HG03354 (cell line): ENCODE data around the gene SLC43A1.
"Not testable (repeated sequence)": the region's sequence is repeated elsewhere in the genome, so short reads cannot be mapped to it uniquely, and the experiment has no call there.

Experiments used
- ATAC-seq: cut with Tn5 transposase; IDR thresholded peaks from one replicate; pipeline ENCODE4 v1.9.1; 2021; ENCODE audit warnings: mild to moderate bottlenecking; ENCODE audit not compliant: unreplicated experiment, poor library complexity, severe bottlenecking

Gene SLC43A1

DNA sequence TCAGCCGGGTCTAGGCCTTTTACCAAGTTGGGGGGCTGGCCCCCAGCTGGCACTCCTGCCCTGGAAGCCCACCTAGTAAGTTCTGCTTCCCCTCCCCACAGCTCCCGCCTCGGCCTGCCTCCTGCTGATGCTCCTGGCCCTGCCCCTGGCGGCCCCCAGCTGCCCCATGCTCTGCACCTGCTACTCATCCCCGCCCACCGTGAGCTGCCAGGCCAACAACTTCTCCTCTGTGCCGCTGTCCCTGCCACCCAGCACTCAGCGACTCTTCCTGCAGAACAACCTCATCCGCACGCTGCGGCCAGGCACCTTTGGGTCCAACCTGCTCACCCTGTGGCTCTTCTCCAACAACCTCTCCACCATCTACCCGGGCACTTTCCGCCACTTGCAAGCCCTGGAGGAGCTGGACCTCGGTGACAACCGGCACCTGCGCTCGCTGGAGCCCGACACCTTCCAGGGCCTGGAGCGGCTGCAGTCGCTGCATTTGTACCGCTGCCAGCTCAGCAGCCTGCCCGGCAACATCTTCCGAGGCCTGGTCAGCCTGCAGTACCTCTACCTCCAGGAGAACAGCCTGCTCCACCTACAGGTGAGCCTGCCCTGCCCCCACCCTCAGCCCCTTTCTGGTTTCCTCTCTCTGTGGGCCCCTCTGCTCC, 47.9 kb downstream of the SLC43A1 start:
- ATAC-seq = no peak

DNA sequence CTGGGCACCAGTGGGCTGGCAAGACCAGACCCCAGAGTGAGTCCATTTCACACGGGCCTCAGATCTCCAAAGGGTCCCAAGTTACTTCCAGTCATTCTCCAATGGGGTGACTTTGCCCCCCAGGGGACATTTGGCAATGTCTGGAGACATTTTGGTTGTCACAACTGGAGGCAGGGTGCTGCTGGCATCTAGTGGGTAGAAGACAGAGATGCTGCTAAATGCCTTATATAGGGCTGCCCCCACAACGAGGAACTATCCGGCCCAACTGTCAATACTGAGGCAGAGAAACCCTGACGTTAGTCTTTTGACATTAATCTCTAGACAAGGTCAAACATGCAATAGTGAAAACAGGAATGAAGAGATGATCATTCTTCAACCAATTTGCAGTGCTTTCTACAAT, 48.8 kb downstream of the SLC43A1 start:
- no peak for ATAC-seq

DNA sequence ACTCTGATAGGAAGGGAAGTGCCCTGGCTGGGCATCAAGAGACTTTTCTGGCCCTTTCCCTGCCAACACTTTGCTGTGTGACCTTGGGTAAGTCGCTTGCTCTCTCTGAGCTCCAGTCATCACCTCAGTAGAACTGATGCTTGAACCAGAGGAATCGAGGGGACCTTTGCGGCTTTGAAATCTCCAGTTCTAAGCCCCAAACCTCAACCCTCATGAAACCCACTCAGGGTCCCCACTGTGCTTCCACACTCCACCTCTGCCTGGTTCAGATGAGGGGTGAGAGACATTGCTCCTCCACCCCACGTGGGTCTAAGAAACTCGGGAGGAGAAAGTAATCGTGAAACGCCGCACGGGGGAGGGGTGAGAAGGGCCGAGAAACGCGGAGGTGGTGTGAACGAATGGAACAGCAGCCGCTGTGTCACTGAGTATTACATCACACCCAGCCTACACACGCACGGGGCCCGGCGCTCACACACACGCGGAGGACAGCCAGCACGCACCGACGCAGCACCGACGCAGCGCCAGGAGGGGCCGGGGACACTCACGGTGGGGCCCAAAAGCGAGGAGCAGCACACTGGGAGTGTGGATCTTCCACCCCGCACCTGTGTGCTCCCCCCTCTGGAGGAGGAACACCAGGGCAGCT, 50.8 kb downstream of the SLC43A1 start:
- ATAC-seq = no peak

DNA sequence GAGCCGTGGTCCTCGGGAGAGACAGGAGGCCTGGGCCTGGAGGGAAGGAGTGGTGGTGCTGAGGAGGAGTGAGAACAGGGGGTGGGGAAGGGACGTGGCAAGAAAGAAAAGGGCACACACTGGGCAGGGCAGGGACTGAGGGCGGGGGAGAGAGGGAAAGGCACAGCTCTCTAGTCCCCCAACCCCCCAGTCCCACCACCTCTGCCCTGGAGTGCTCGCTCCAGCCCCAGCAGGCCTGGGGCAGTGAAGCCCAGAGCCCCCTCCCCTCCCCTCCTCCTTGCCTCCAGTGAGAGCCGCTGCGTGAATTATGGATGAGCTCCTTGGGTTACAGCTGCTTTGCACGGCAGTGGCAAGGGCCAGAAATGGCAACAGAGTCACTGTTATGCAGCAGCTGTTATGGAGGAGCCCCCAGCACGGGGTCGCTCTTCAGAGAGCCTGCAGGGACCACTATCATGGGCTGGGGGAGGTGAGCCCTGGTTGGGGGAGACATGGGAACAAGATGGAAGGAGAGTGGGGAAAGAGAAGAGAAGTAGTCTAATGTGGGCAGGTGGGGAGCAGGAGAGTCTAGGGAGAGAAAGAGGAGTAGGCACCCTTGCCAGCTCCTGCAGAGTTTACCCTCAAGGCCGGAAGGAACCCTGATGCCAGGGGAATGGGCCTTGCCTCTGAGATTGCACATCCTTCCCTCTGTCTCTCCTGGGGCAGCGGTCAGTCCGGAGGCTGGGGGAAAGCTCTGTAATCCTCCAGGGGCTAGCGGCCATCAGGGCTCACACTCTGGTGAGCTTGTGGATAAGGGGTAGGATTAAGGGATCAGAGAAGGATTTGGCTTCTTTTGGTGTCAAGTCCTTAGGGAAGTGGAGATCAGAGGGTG, 51.6 kb downstream of the SLC43A1 start:
- no peak for ATAC-seq

DNA sequence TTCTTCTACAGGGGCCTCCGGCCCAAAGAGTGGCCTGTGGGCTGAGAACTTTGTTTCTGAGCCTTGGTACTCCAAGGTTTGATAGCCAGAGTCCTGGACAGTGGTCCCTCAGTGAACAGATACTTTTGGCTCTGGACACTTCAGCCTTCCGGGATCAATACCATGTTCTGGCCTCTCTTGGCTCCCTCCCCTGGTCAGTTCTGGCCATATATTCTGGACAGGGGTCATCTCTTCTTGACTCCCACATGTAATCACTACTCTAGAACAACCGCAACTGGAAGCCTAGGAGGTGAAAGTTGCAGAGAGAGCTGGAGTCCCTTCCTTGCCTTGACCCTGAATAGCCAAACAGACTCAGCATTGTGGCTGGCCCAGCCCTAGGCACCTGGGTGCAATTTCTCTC, 52.9 kb downstream of the SLC43A1 start:
- no peak for ATAC-seq

DNA sequence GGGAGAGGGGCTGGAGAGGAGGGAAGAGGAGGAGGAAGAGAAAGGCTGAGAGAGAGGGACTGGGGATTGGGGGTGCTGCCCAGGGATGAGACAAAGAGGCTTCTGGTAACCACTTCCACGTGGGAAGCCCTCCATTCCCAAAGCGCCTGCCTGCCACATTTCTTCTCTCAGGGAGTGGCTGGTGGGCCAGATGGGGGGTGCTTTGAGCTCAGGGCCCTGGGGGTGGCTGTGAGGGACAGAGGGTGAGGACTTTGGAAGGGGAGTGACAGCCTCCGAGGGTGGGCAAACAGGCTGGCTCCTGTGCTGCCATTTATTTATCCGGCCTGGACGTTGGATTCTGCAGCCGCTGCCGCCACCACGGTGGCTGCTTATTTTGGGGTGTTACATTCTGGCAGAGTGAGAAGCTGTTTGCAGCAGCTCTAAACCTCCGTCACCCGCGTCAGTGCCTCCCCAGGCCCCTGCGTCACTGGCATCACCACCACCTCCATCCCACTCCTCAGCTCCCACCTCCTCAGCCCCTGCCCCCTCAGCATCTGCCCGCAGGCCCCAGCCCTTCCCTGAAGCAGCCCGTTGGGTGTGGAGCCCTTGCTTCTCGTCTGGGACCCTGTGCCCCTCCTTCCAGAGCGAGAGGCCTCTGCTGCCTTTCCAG, 53.5 kb downstream of the SLC43A1 start:
- ATAC-seq = no peak

DNA sequence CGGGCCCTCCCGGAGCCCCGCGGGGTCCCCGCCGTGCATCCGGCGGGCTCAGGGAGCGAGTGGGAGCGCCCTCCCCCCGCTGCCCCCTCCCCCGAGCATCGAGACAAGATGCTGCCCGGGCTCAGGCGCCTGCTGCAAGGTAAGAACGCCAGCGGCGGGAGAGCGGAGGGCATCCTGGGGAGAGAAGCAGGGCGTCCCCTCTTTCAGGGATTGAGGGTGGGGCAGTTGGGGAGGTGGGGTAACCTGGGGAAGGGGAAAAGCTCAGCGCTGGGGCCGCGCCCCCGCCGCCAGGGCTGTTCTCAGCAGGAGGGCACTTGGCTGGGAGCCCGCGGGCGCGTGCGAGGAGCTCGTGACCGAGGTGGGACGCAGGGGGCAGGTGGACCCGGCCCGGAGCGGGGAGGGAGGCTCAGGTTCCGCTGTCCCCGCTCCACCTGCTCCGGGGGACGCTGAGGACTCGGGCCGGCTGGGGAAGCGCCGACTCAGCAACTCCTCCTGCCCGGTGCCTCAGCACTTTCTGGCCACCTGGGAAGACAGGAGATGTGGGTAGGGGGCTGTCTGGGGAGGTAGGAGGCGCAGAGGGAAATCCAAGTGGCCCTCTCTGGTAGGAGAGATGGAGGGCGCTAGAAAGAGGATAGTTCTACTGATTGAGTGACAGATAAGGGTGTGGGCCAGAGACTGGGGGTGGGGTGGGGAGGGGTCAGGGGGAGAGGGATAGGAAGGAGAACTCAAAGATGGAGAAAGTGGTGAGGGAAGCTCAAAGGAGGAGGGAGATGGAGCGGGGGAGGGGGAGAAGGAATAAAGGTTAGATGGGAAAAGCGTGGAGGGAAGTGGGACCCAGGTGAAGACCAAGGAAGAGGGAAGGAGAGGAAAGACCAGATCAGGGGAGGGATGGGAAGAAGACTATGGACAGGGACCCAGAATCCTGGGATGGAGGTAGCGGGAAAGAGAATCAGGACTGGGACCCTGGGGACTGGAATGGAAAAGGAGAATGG, 54.4 kb downstream of the SLC43A1 start:
- no peak for ATAC-seq

DNA sequence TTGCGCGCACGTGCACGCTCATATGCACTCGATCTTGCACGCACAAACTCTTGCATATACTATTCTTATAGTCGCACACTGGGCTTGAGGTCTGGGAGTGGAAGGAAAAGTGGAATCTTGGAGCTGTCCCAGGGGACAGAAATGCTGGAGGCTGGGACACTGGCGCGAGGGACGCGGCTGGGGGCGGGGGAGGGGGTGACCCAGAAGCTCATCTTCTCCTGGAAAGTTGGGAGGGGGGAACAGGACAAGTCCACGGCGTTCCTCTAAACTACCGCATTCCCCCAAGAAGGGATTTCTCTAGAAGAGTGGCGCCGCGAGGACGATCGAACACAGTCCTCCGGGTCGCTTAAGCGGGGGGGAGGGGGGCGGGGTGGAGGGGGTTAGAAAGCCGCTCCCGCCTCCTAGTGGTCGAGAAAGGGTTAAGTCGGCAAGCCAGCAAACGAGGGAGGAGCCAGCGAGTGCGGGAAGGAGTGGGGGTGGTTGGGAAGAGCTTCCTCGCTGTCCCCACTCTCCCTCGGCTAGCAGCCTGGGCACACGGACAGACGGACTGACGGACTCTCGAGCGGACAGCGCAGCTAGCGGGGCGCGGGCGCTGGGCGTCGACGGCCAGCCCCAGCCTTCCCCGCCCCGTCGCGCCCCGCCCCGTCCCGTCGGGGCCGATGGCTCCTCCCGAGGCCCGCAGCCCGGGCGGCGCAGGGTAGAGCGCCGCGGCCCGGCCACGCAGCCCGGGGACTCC, 55.3 kb downstream of the SLC43A1 start, which contains the start of gene RTN4RL2:
TSS of gene RTN4RL2 (plus strand) at position 507 of the 736 bp plus-strand sequence. CDS start 338 bp downstream, outside the sequence.
- ATAC-seq = peak; percentile 58

DNA sequence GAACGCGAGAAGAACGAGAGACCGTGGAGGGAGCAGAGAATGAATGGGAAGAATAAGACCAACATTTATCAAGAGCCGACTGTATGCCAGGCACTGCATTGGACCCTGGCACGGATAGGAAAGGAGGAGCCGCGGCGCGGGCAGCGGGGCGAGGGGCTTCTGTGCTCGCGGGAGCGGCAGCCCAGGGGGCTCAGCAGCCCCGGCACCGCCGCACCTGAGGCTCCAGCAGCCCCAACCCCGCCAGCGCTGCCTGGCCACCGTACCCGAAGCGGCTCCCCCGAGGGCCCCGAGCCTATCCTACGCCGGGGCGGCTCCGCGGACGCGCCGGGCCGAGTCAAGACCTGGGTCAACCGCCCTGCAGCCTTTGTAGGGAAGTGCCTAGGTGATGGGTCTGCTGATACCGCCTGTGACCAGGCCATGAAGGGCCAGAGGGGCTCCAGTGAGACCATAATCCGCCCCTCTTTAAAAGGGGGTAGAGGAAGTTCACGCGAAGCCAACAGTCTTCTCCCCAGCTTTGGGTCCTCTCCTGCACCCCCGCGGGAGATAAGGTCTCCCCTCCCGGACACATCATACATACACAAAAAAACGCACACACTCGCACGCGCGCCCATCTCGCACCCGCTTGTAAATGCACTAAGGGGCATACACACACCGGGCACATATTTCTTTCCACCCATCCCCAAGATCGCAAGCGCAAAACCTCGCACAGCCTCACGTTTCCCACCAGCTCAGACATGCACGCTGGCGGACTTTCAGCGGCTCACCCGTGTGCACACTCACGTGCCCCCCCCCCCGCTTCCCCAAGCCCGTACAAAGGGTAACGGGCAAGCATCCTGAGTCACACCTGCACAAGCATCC, 56.1 kb downstream of the SLC43A1 start:
- peak; percentile 2 for ATAC-seq

DNA sequence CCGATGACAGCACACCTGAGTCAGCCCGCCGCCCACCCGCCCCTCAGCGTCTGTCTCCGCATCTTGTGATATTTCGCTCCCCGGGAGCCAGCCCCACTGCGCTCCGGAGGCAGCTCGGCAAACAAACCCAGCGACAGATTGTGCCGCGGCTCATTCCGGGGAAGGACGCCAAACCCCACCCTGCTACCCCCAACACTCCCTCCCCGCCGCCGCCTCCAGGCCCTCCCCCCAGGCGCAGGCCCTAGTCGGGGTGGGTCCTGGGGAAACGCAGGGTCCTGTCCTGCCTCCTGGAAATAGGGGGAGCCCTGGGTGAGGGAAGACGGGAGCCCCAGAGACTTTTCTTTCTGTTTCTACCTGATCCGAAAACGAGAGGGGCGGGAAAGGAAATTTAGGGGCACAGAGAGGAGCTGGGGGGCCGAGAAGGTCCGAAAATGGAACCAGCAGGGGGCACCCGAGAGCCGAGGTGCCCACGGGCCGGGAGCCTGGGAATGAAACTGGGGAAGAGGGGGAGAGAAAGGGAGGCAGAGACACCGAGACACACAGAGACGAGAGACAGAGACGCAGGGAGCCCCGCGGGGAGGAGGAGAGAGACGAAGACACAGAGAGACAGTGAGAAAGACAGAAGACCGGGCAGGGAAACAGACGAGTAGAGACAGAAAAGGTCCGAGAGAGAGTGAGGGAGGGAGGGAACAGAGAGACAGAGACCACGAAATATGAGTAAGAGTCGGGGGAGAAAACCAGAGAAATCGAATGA, 56.9 kb downstream of the SLC43A1 start:
- ATAC-seq = peak; percentile 27

DNA sequence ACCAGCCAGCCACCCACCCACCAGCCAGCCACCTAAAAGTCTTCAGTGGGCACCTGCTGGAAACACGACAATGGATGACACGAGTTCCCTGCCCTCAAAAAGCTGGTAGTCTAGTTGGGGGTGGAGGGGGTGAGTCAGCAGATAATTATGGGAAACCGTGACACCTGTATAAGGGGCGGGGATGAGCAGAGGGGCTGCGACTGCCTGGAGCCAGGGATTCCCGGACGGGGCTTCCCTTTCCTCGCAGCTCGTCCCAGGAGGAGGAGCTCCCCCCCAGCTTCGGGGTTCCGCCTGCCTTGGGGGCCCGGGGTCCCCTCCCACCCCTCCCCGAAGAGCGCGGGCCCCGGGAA, 57.5 kb downstream of the SLC43A1 start:
- ATAC-seq = no peak

DNA sequence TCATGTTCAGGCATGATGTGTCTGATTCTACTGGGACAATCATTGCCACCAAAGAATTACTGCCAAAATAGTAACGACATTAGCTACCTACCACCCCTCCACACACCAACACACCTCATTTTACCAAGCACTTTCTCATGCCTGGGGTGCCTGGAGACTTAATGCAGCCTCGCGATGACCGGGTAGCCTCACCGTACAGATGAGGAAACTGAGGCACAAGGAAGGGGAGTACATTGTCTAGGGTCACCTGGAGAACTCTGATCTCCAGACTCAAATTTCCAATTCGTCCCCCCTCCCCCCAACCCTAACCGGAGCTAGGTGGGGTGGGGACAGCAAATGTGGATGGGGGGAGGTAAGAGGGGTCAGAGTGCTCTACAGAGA, 57.9 kb downstream of the SLC43A1 start:
- peak; percentile 30 for ATAC-seq

DNA sequence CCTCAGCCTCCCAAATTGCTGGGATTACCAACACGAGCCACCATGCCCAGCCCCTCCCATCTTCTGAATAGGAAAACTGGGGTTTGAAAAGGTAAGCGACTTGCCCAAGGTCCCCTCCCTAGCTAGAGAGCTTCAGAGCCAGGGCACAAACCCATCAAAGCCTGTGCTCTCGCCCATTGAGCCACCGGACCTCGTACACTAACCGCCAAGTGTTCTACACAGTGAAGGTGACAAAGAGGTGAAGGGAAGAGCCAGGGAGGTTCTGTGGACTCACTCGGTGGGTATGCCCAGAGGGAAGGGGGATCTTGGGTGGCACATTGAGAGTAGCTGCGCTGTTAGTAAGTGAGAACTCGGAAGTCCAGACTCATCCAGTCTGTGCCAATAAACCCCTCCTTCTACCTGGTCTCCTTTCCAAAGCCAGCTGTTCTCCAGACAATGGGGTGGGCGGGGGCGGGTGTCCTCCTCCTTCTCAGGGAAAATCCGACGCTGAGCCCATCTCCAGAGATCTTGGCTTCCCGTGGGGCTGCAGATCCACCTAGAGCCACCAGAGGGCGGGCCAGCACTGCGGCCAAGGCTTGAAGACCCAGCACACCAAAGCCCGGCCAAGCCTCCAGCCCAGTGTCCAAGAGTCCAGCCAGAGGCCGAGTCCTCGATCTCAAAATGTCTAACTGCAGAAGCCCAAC, 58.4 kb downstream of the SLC43A1 start:
- ATAC-seq = peak; percentile 63

DNA sequence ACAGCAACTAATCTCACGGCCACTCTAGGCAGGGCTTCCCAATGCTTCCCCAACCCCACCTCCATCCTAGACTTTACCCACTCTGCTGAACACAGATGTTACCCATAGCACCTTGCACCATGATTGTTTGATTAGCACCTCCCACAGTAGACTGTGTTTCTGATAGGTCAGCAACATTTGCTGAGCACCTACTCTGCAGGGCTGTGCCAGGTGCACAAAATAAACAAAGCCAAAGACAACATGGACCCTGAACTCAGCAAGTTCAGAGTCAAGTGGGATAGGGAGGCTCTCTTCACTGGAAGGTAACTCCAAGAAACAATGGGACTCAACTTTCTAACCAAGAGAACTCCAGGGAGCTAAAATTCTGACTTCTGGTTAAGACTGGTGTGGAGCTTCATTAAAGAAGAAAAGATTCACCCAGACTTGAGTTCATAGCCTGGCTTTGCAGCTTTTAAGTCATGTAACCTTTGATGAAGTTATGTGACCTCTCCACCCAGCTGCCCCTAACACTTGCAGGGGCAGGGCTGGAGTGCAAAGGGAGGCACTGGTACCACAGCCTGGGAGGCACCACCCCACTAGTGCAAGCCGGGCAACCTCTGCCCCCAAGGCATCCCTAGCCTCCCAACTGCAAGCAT, 61.8 kb downstream of the SLC43A1 start:
- no peak for ATAC-seq

DNA sequence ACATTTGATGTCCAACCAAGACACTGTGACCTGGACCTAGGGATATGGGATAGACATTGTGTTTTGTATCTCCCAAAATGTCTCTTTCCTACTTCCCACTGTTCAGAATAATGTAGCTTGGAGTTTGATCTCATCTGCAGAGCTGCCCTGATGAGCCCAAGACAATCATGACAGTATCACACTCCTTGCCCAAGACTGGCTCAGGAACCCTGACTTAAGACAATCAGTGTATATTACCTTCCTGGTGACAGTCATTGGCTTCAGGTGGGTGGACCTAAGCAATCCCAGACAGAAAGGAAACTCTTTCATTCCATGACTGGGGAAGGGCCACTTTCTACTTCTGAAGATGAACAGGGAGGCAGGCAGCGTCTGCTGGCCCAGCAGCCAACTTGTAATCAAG, 69.4 kb downstream of the SLC43A1 start:
- no peak for ATAC-seq

DNA sequence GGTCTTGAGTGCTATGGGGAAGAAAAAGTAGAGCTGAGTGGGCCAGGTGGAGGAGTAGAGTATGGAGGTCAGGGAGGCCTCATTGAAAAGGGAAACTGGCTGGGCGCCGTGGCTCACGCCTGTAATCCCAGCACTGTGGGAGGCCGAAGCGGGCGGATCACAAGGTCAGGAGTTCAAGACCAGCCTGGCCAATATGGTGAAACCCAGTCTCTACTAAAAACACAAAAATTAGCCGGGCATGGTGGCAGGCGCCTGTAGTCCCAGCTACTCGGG, 70.4 kb downstream of the SLC43A1 start:
- not testable (repeated sequence) for ATAC-seq
